Measurements from ENCODE around the gene SLC26A1. TPM values are rescaled to one million over a fixed set of nuclear protein-coding genes. Genes with fewer than 3 reads are reported as not detected.

SLC26A1 gene
- total and polyA plus RNA-seq, 2 donors (not counting 3 experiments of a cell fraction or from before 2014, with no cell fraction given): 0.10 TPM; not detected in 1

- Histone ChIP-seq H3K4me1 (ENCODE audit: control insufficient read depth, extremely low read depth, insufficient read depth, low read length) (no peaks in the 10 kb centered on the region), H3K9ac (replicated peaks; ENCODE audit: extremely low read depth, insufficient read depth, low read length) (no peak overlapping the region), H4K20me1 (replicated peaks; ENCODE audit: control insufficient read depth, extremely low read depth, insufficient read depth, low read length) (no peaks in the 10 kb centered on the region), H3K79me2 (ENCODE audit: control insufficient read depth, insufficient read depth, low read length) (no peaks in the 10 kb centered on the region), H3K9me3 (replicated peaks; ENCODE audit: control insufficient read depth, insufficient read depth, low read length) (no peaks in the 10 kb centered on the region), H3K4me2 (ENCODE audit: insufficient read depth, low read length) (no peak overlapping the region), H3K27me3 (ENCODE audit: control insufficient read depth in 2 of 2, insufficient read depth in 2 of 2, low read length in 2 of 2) (no peaks in the 10 kb centered on the region), H3K36me3 (ENCODE audit: control insufficient read depth in 2 of 2, extremely low read depth in 1 of 2, insufficient read depth in 2 of 2, low read length in 2 of 2) (peaks cover 0 to 29% of the 10 kb centered on the region in 2 experiments), H3K27ac (ENCODE audit: insufficient read depth, low read depth, low read length) (no peak overlapping the region), H3K4me3 (replicated peaks in 1 of 3; ENCODE audit: insufficient read depth in 1 of 3, low read depth in 1 of 3, low read length in 3 of 3) (no peak overlapping the region), H3K9me1 (replicated peaks; ENCODE audit: control insufficient read depth, extremely low read depth, insufficient read depth, low read length) (no peaks in the 10 kb centered on the region), H2AFZ (ENCODE audit: low read depth, low read length) (no peak overlapping the region)
- no peak for TF ChIP-seq POLR2AphosphoS5 (IDR thresholded peaks at IDR 0.05; ENCODE audit: insufficient read depth, low read depth, low read length)
- TF ChIP-seq POLR2A (IDR thresholded peaks at IDR 0.05; ENCODE audit: low read depth, low read length): no peak
- no peak for TF ChIP-seq EZH2 (IDR thresholded peaks at IDR 0.05; ENCODE audit: borderline replicate concordance, low read depth, low read length, severe bottlenecking)
- TF ChIP-seq MAX (IDR thresholded peaks at IDR 0.05; ENCODE audit: insufficient read depth, insufficient read length): no peak
- no peak for TF ChIP-seq JUN (IDR thresholded peaks at IDR 0.05; ENCODE audit: borderline replicate concordance, insufficient read depth, insufficient read length, low read depth)
- no peak for TF ChIP-seq MYC (IDR thresholded peaks at IDR 0.05; ENCODE audit: low read depth, low read length)
- no peak for TF ChIP-seq GATA2 (IDR thresholded peaks at IDR 0.05; ENCODE audit: insufficient read depth, insufficient read length, low read depth, low read length)
- dilution Hi-C loops (cut with MboI; ENCODE audit: extremely low pct_ligation_motif_present, low sequenced_read_pairs) (no loop called here), intact Hi-C loops (cut with micrococcal nuclease) (no loop called here)
- CTCF ChIA-PET: no interaction called here
- POLR2A ChIA-PET: no interaction called here
- no TSS peak for BruUV-seq (replicated peaks)
- DNase-seq (ENCODE audit: low read depth, low spot score) (no peak), FAIRE-seq (no peak)
Observed at GRCh38 chr4:961351-962230, 31.6 kb downstream of the SLC26A1 start.

Data from endothelial cell of umbilical vein (primary cell).